ENCODE results near the gene EHBP1.

EHBP1 gene

GRCh38 chr2:62941413-62941812 is 235.9 kb downstream of the EHBP1 start:
- Histone ChIP-seq H2BK120ac (ENCODE audit: low read depth, low read length) (no peak overlapping the region), H3K4me2 (ENCODE audit: low read length, poor library complexity, severe bottlenecking) (no peak overlapping the region), H3K79me1 (replicated peaks; ENCODE audit: low read length, poor library complexity, severe bottlenecking) (peaks cover under 1% of the 10 kb centered on the region), H2AK5ac (ENCODE audit: low read length, severe bottlenecking) (no peak overlapping the region), H2AFZ (ENCODE audit: low read depth, low read length) (no peak overlapping the region), H3K27ac (ENCODE audit: low read length, poor library complexity, severe bottlenecking) (no peak overlapping the region), H3K14ac (ENCODE audit: low read length in 2 of 2) (no peak overlapping the region), H3K4ac (ENCODE audit: low read depth in 1 of 2, low read length in 2 of 2) (no peak overlapping the region), H3K9ac (ENCODE audit: low read length) (no peak overlapping the region), H3K4me3 (ENCODE audit: insufficient read depth in 1 of 2, low read depth in 1 of 2, low read length in 2 of 2) (no peak overlapping the region), H3K27me3 (ENCODE audit: control insufficient read depth in 1 of 2, insufficient read depth in 1 of 2, low read length in 2 of 2) (no peaks in the 10 kb centered on the region), H4K91ac (ENCODE audit: low read length) (no peak overlapping the region), H2BK15ac (ENCODE audit: low read depth, poor library complexity, severe bottlenecking) (no peak overlapping the region), H3K4me1 (ENCODE audit: control insufficient read depth, insufficient read depth, low read depth, low read length) (no peaks in the 10 kb centered on the region), H4K8ac (ENCODE audit: low read length) (no peak overlapping the region), H3K36me3 (ENCODE audit: control insufficient read depth in 1 of 2, insufficient read depth in 2 of 2, low read depth in 1 of 2, low read length in 2 of 2) (peaks cover 0 to 36% of the 10 kb centered on the region in 2 experiments), H3K18ac (ENCODE audit: low read depth in 1 of 2, low read length in 2 of 2) (no peak overlapping the region), H2BK12ac (ENCODE audit: low read length in 2 of 2) (no peak overlapping the region), H3K23ac (ENCODE audit: low read length in 2 of 2) (no peak overlapping the region), H2BK5ac (ENCODE audit: low read depth, low read length, poor library complexity, severe bottlenecking) (no peak overlapping the region), H3K9me3 (ENCODE audit: control insufficient read depth, low read length) (no peaks in the 10 kb centered on the region)
- DNase-seq, result no peak
- 100% methylated on average over 1 of the region's 2 CpGs for WGBS

- Histone ChIP-seq H3K14ac (ENCODE audit: low read length in 2 of 2) (no peak overlapping the region), H3K4ac (ENCODE audit: low read depth in 1 of 2, low read length in 2 of 2) (no peak overlapping the region), H3K4me2 (ENCODE audit: low read length, poor library complexity, severe bottlenecking) (no peak overlapping the region), H3K27ac (ENCODE audit: low read length, poor library complexity, severe bottlenecking) (no peak overlapping the region), H3K36me3 (ENCODE audit: control insufficient read depth in 1 of 2, insufficient read depth in 2 of 2, low read depth in 1 of 2, low read length in 2 of 2) (peaks cover 0 to 65% of the 10 kb centered on the region in 2 experiments), H2AFZ (ENCODE audit: low read depth, low read length) (no peak overlapping the region), H2AK5ac (ENCODE audit: low read length, severe bottlenecking) (no peak overlapping the region), H3K9ac (ENCODE audit: low read length) (no peak overlapping the region), H2BK120ac (ENCODE audit: low read depth, low read length) (no peak overlapping the region), H2BK12ac (ENCODE audit: low read length in 2 of 2) (no peak overlapping the region), H3K18ac (ENCODE audit: low read depth in 1 of 2, low read length in 2 of 2) (no peak overlapping the region), H3K79me1 (replicated peaks; ENCODE audit: low read length, poor library complexity, severe bottlenecking) (no peaks in the 10 kb centered on the region), H2BK5ac (ENCODE audit: low read depth, low read length, poor library complexity, severe bottlenecking) (no peak overlapping the region), H2BK15ac (ENCODE audit: low read depth, poor library complexity, severe bottlenecking) (no peak overlapping the region), H4K91ac (ENCODE audit: low read length) (no peak overlapping the region), H3K4me1 (ENCODE audit: control insufficient read depth, insufficient read depth, low read depth, low read length) (no peaks in the 10 kb centered on the region), H3K27me3 (ENCODE audit: control insufficient read depth in 1 of 2, insufficient read depth in 1 of 2, low read length in 2 of 2) (no peaks in the 10 kb centered on the region), H4K8ac (ENCODE audit: low read length) (no peak overlapping the region), H3K4me3 (ENCODE audit: insufficient read depth in 1 of 2, low read depth in 1 of 2, low read length in 2 of 2) (no peak overlapping the region), H3K9me3 (ENCODE audit: control insufficient read depth, low read length) (no peaks in the 10 kb centered on the region), H3K23ac (ENCODE audit: low read length in 2 of 2) (no peak overlapping the region)
- DNase-seq, result no peak
- 94% methylated on average over 1 of the region's 2 CpGs for WGBS
Measured at GRCh38 chr2:62944362-62944761, 238.8 kb downstream of the EHBP1 start.

- Histone ChIP-seq H3K9ac (ENCODE audit: low read length) (no peak overlapping the region), H3K4me2 (ENCODE audit: low read length, poor library complexity, severe bottlenecking) (no peak overlapping the region), H2BK120ac (ENCODE audit: low read depth, low read length) (no peak overlapping the region), H3K4me1 (ENCODE audit: control insufficient read depth, insufficient read depth, low read depth, low read length) (no peaks in the 10 kb centered on the region), H3K18ac (ENCODE audit: low read depth in 1 of 2, low read length in 2 of 2) (no peak overlapping the region), H4K8ac (ENCODE audit: low read length) (no peak overlapping the region), H3K9me3 (ENCODE audit: control insufficient read depth, low read length) (no peaks in the 10 kb centered on the region), H3K79me1 (replicated peaks; ENCODE audit: low read length, poor library complexity, severe bottlenecking) (no peaks in the 10 kb centered on the region), H3K27ac (ENCODE audit: low read length, poor library complexity, severe bottlenecking) (no peak overlapping the region), H2AFZ (ENCODE audit: low read depth, low read length) (no peak overlapping the region), H3K4ac (ENCODE audit: low read depth in 1 of 2, low read length in 2 of 2) (no peak overlapping the region), H2BK5ac (ENCODE audit: low read depth, low read length, poor library complexity, severe bottlenecking) (no peak overlapping the region), H4K91ac (ENCODE audit: low read length) (no peak overlapping the region), H3K36me3 (ENCODE audit: control insufficient read depth in 1 of 2, insufficient read depth in 2 of 2, low read depth in 1 of 2, low read length in 2 of 2) (peaks cover 0 to 91% of the 10 kb centered on the region in 2 experiments), H3K14ac (ENCODE audit: low read length in 2 of 2) (no peak overlapping the region), H2BK12ac (ENCODE audit: low read length in 2 of 2) (no peak overlapping the region), H2AK5ac (ENCODE audit: low read length, severe bottlenecking) (no peak overlapping the region), H3K27me3 (ENCODE audit: control insufficient read depth in 1 of 2, insufficient read depth in 1 of 2, low read length in 2 of 2) (no peaks in the 10 kb centered on the region), H3K4me3 (ENCODE audit: insufficient read depth in 1 of 2, low read depth in 1 of 2, low read length in 2 of 2) (no peak overlapping the region), H3K23ac (ENCODE audit: low read length in 2 of 2) (no peak overlapping the region), H2BK15ac (ENCODE audit: low read depth, poor library complexity, severe bottlenecking) (no peak overlapping the region)
- no peak for DNase-seq
- no CpG with 5 or more reads among the region's 1 CpG for WGBS
Measured at GRCh38 chr2:62947403-62947802, 241.9 kb downstream of the EHBP1 start.

GRCh38 chr2:62956651-62957050 is 251.1 kb downstream of the EHBP1 start:
- Histone ChIP-seq H3K36me3 (ENCODE audit: control insufficient read depth in 1 of 2, insufficient read depth in 2 of 2, low read depth in 1 of 2, low read length in 2 of 2) (peaks cover under 1 to 83% of the 10 kb centered on the region in 2 experiments), H3K14ac (ENCODE audit: low read length in 2 of 2) (no peak overlapping the region), H3K9ac (ENCODE audit: low read length) (no peak overlapping the region), H3K23ac (ENCODE audit: low read length in 2 of 2) (no peak overlapping the region), H2BK12ac (ENCODE audit: low read length in 2 of 2) (no peak overlapping the region), H3K18ac (ENCODE audit: low read depth in 1 of 2, low read length in 2 of 2) (no peak overlapping the region), H2BK5ac (ENCODE audit: low read depth, low read length, poor library complexity, severe bottlenecking) (no peak overlapping the region), H3K4me2 (ENCODE audit: low read length, poor library complexity, severe bottlenecking) (no peak overlapping the region), H2BK120ac (ENCODE audit: low read depth, low read length) (no peak overlapping the region), H2AK5ac (ENCODE audit: low read length, severe bottlenecking) (no peak overlapping the region), H3K4me3 (ENCODE audit: insufficient read depth in 1 of 2, low read depth in 1 of 2, low read length in 2 of 2) (no peak overlapping the region), H3K27me3 (ENCODE audit: control insufficient read depth in 1 of 2, insufficient read depth in 1 of 2, low read length in 2 of 2) (no peaks in the 10 kb centered on the region), H3K4ac (ENCODE audit: low read depth in 1 of 2, low read length in 2 of 2) (no peak overlapping the region), H3K4me1 (ENCODE audit: control insufficient read depth, insufficient read depth, low read depth, low read length) (no peaks in the 10 kb centered on the region), H2AFZ (ENCODE audit: low read depth, low read length) (no peak overlapping the region), H3K79me1 (replicated peaks; ENCODE audit: low read length, poor library complexity, severe bottlenecking) (no peaks in the 10 kb centered on the region), H4K8ac (ENCODE audit: low read length) (no peak overlapping the region), H3K27ac (ENCODE audit: low read length, poor library complexity, severe bottlenecking) (no peak overlapping the region), H3K9me3 (ENCODE audit: control insufficient read depth, low read length) (no peaks in the 10 kb centered on the region), H4K91ac (ENCODE audit: low read length) (no peak overlapping the region), H2BK15ac (ENCODE audit: low read depth, poor library complexity, severe bottlenecking) (no peak overlapping the region)
- 86% methylated on average over 1 of the region's 2 CpGs for WGBS
- DNase-seq, result no peak
